SK-N-SH (cell line): Measurements from ENCODE around the gene ARID1B. TPM values are rescaled to one million over a fixed set of nuclear protein-coding genes. Genes with fewer than 3 reads are reported as not detected.

Experiments used
- CTCF ChIA-PET: fragments of 300-600, 350-600 bp; formaldehyde crosslinking; extraction: SDS; loops from one replicate; lab custom pipeline; 2021; lab: Yijun Ruan, JAX
- POLR2A ChIA-PET: fragments of 350-600 bp; sonication (Branson Sonifier 250); formaldehyde crosslinking; extraction: SDS; loops from one replicate; lab custom pipeline; 2020; ENCODE audit warnings: antibody characterized with exemption, inconsistent platforms; lab: Yijun Ruan, JAX
- DNase-seq: peaks from one replicate; pipeline ENCODE4 v3.0.0; 2012
- H2AFZ ChIP-seq: fragments of 200-600 bp; sonication (generic); 2 replicates; pipeline ENCODE4 v1.8.1; 2016; ENCODE audit warnings: antibody characterized with exemption, mild to moderate bottlenecking, low read depth
- H3F3A ChIP-seq: fragments of 200-600 bp; sonication (generic); replicated peaks from 2 replicates; pipeline ENCODE3; 2016; ENCODE audit warnings: antibody characterized with exemption, mild to moderate bottlenecking; ENCODE audit not compliant: insufficient read depth
- H3K27ac ChIP-seq, 2 experiments: fragments of 200-500 bp in 1 of 2; fragments of 200-600 bp in 1 of 2; sonication (Bioruptor generic) in 1 of 2; sonication (generic), shearing (Covaris generic) in 1 of 2; 2 replicates each; pipeline versions ENCODE4 v1.5.1 to v1.6.1; 2014 to 2016; ENCODE audit warnings: low read depth in 2 of 2, inconsistent platforms in 1 of 2, low read length in 1 of 2, mild to moderate bottlenecking in 1 of 2, mixed read lengths in 1 of 2
- H3K27me3 ChIP-seq: fragments of 200-600 bp; sonication (generic), shearing (Covaris generic); 2 replicates; pipeline ENCODE4 v1.6.1; 2016; ENCODE audit warnings: mixed run types; ENCODE audit not compliant: insufficient read depth
- H3K36me3 ChIP-seq, 2 experiments: fragments of 200-500 bp in 1 of 2; fragments of 200-600 bp in 1 of 2; sonication (Bioruptor generic) in 1 of 2; sonication (generic) in 1 of 2; replicated peaks in 1 of 2; 2 replicates each; pipeline versions ENCODE3 to v1.5.1; 2014 to 2016; ENCODE audit warnings: low read length in 1 of 2, mild to moderate bottlenecking in 1 of 2; ENCODE audit not compliant: insufficient read depth in 2 of 2, control insufficient read depth in 1 of 2
- H3K4me1 ChIP-seq, 2 experiments: fragments of 200-500 bp in 1 of 2; fragments of 200-600 bp in 1 of 2; sonication (Bioruptor generic) in 1 of 2; sonication (generic), shearing (Covaris generic) in 1 of 2; 2 replicates each; pipeline versions ENCODE4 v1.5.1 to v1.6.1; 2014 to 2016; ENCODE audit warnings: low read depth in 1 of 2, low read length in 1 of 2, mixed run types in 1 of 2; ENCODE audit not compliant: insufficient read depth in 2 of 2, control insufficient read depth in 1 of 2
- H3K4me2 ChIP-seq: fragments of 200-600 bp; sonication (generic), shearing (Covaris generic); 2 replicates; pipeline ENCODE4 v1.6.1; 2017; ENCODE audit warnings: mixed run types
- H3K4me3 ChIP-seq, 2 experiments: fragments of 200-500 bp in 1 of 2; fragments of 200-600 bp in 1 of 2; sonication (Bioruptor generic) in 1 of 2; sonication (generic), shearing (Covaris generic) in 1 of 2; 2 replicates each; pipeline versions ENCODE4 v1.5.1 to v1.8.1; 2014 to 2016; ENCODE audit warnings: low read depth in 2 of 2, inconsistent platforms in 1 of 2, low read length in 1 of 2, mild to moderate bottlenecking in 1 of 2, mixed read lengths in 1 of 2, moderate library complexity in 1 of 2
- H3K79me2 ChIP-seq: fragments of 200-600 bp; sonication (generic); 2 replicates; pipeline ENCODE4 v1.8.1; 2017; ENCODE audit warnings: mild to moderate bottlenecking; ENCODE audit not compliant: insufficient read depth
- H3K9ac ChIP-seq: fragments of 200-600 bp; sonication (generic); 2 replicates; pipeline ENCODE4 v1.6.1; 2017; ENCODE audit warnings: mixed run types
- H3K9me2 ChIP-seq: fragments of 200-600 bp; sonication (generic); 2 replicates; pipeline ENCODE4 v1.6.1; 2017; ENCODE audit warnings: mixed run types
- H3K9me3 ChIP-seq: fragments of 200-600 bp; sonication (generic); 2 replicates; pipeline ENCODE4 v1.6.1; 2017; ENCODE audit warnings: mixed run types, mild to moderate bottlenecking, moderate library complexity
- H4K20me1 ChIP-seq: fragments of 200-600 bp; sonication (generic); 2 replicates; pipeline ENCODE4 v1.6.1; 2017; ENCODE audit warnings: mild to moderate bottlenecking, mixed run types; ENCODE audit not compliant: insufficient read depth
- ELF1 ChIP-seq: IDR thresholded peaks from 2 replicates; pipeline ENCODE4 v1.4.0; 2012
- EZH2phosphoT487 ChIP-seq: fragments of 200-600 bp; sonication (generic); IDR thresholded peaks from 2 replicates; pipeline ENCODE4 v1.6.1; 2017; ENCODE audit warnings: low read depth, mixed run types, mild to moderate bottlenecking, antibody characterized with exemption, moderate library complexity, borderline replicate concordance
- GABPA ChIP-seq: IDR thresholded peaks from 2 replicates; pipeline ENCODE4 v1.4.0; 2012; ENCODE audit warnings: low read depth, mild to moderate bottlenecking
- MEF2A ChIP-seq: IDR thresholded peaks from 2 replicates; pipeline ENCODE4 v1.4.0; 2012; ENCODE audit warnings: low read depth, borderline replicate concordance
- NFIC ChIP-seq: IDR thresholded peaks from 2 replicates; pipeline ENCODE4 v1.4.0; 2012; ENCODE audit warnings: borderline replicate concordance
- POLR2AphosphoS5 ChIP-seq: IDR thresholded peaks from 2 replicates; pipeline ENCODE4 v1.6.1; 2012; ENCODE audit warnings: low read depth, low read length
- RAD21 ChIP-seq: IDR thresholded peaks from 2 replicates; pipeline ENCODE4 v1.6.1; 2012; ENCODE audit warnings: mild to moderate bottlenecking, low read length
- RCOR1 ChIP-seq: fragments of 150-350 bp; IDR thresholded peaks from 2 replicates; pipeline ENCODE4 v1.6.1; 2017; ENCODE audit warnings: antibody characterized with exemption, low read length
- RXRA ChIP-seq: IDR thresholded peaks from 2 replicates; pipeline ENCODE4 v1.4.0; 2012; ENCODE audit warnings: low read depth, mild to moderate bottlenecking, borderline replicate concordance
- SIN3A ChIP-seq: IDR thresholded peaks from 2 replicates; pipeline ENCODE4 v1.6.1; 2012; ENCODE audit warnings: low read depth, mild to moderate bottlenecking, low read length, moderate library complexity, borderline replicate concordance
- TCF12 ChIP-seq: IDR thresholded peaks from 2 replicates; pipeline ENCODE4 v1.4.0; 2012
- TEAD4 ChIP-seq: IDR thresholded peaks from 2 replicates; pipeline ENCODE4 v1.4.0; 2012; ENCODE audit warnings: mild to moderate bottlenecking, borderline replicate concordance; ENCODE audit not compliant: insufficient read depth
- YY1 ChIP-seq: IDR thresholded peaks from 2 replicates; pipeline ENCODE4 v1.4.0; 2012; ENCODE audit warnings: low read depth, mild to moderate bottlenecking
- ZBTB33 ChIP-seq: IDR thresholded peaks from 2 replicates; pipeline ENCODE4 v1.4.0; 2012; ENCODE audit warnings: low read depth, borderline replicate concordance
- WGBS: methylation state at CpG from one replicate; pipeline ENCODE4 v1.1.6; 2017; ENCODE audit warnings: low lambda C conversion rate; 5-methylcytosine and 5-hydroxymethylcytosine counted together
- polyA plus RNA-seq, 3 experiments: library from polyadenylated mRNA; depleted of rRNA; stranded (reverse); fragments of >200 nt; gene quantifications; 2 replicates each; pipeline ENCODE4 v1.2.3, GENCODE V29; 2012
- TF ChIP-seq, protein P1 (sequence below): fragments of 150-350 bp; IDR thresholded peaks from 2 replicates; pipeline ENCODE4 v1.6.1; 2016; ENCODE audit warnings: mild to moderate bottlenecking, low read depth, low read length
- TF ChIP-seq, protein P2 (sequence below): IDR thresholded peaks from 2 replicates; pipeline ENCODE4; 2012

ARID1B gene
- polyA plus RNA-seq, 1 of the 3 experiments (the other 2 are of a cell fraction) = 13.6 TPM

DNA sequence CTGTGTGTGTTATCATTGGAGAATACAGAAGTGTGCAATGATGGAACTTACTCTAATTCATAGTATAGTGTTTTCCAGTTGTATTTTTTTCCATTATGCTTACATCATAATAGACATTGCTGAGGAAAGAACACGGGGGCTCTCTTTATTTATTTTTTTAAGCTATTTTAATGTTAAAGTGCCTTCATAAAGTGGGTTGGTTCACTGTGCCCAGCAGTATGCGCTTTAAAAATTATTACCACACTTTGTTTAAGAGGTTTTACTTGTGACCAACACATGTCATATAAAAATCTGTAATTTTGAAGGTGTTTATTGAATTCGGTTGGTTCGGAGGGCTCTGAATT is 330.4 kb downstream of the ARID1B start:
- H3K9ac ChIP-seq = peak overlapping the region; percentile 72
- TF ChIP-seq TCF12 = no peak
- TF ChIP-seq NFIC = no peak
- no peak for TF ChIP-seq MEF2A
- TF ChIP-seq ZBTB33 = no peak
- no peak for TF ChIP-seq TEAD4
- no peak for TF ChIP-seq RCOR1
- no peak for TF ChIP-seq SIN3A
- no peak for TF ChIP-seq EZH2phosphoT487
- no peak for TF ChIP-seq GABPA
- no peak for TF ChIP-seq YY1
- no peak for TF ChIP-seq ELF1
- TF ChIP-seq, protein P1, sequence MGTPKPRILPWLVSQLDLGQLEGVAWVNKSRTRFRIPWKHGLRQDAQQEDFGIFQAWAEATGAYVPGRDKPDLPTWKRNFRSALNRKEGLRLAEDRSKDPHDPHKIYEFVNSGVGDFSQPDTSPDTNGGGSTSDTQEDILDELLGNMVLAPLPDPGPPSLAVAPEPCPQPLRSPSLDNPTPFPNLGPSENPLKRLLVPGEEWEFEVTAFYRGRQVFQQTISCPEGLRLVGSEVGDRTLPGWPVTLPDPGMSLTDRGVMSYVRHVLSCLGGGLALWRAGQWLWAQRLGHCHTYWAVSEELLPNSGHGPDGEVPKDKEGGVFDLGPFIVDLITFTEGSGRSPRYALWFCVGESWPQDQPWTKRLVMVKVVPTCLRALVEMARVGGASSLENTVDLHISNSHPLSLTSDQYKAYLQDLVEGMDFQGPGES = no peak
- no peak for TF ChIP-seq POLR2AphosphoS5
- TF ChIP-seq RAD21 = no peak
- TF ChIP-seq, protein P2, sequence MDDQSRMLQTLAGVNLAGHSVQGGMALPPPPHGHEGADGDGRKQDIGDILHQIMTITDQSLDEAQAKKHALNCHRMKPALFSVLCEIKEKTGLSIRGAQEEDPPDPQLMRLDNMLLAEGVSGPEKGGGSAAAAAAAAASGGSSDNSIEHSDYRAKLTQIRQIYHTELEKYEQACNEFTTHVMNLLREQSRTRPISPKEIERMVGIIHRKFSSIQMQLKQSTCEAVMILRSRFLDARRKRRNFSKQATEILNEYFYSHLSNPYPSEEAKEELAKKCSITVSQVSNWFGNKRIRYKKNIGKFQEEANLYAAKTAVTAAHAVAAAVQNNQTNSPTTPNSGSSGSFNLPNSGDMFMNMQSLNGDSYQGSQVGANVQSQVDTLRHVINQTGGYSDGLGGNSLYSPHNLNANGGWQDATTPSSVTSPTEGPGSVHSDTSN = no peak
- no peak for TF ChIP-seq RXRA
- CTCF ChIA-PET = interaction anchor here (1.0 to 1.9 kb wide), 6 partner anchors 9 to 77 kb away, joined by 3 to 9 read pairs (median 4); no protein-coding TSS in a partner anchor

More for the DNA sequence above, 330.4 kb downstream of the ARID1B start:
- H3K4me2 ChIP-seq = 0 out of 2 replicates have a peak overlapping the region, but pooled peaks have one; percentile 20
- H3K4me3 ChIP-seq = no peak overlapping the region
- H3K27me3 ChIP-seq = no peaks in the 10 kb centered on the region
- H3K36me3 ChIP-seq = peaks cover 3 to 14% of the 10 kb centered on the region in 2 experiments
- peaks cover 49% of the 10 kb centered on the region for H3F3A ChIP-seq
- H3K79me2 ChIP-seq = peaks cover 21% of the 10 kb centered on the region
- H3K4me1 ChIP-seq = peaks cover 15 to 27% of the 10 kb centered on the region in 2 experiments
- WGBS = 38% methylated on average over 4 of the region's 4 CpGs
- no peaks in the 10 kb centered on the region for H3K9me2 ChIP-seq
- no peaks in the 10 kb centered on the region for H4K20me1 ChIP-seq
- H3K27ac ChIP-seq = peak overlapping the region; percentile 87 to 98
- no peak for DNase-seq
- H3K9me3 ChIP-seq = no peaks in the 10 kb centered on the region
- POLR2A ChIA-PET = no interaction called here
- no peak overlapping the region for H2AFZ ChIP-seq
